H1 (cell line): ENCODE results near the gene DPEP1. TPM values are rescaled to one million over a fixed set of nuclear protein-coding genes. Genes with fewer than 3 reads are reported as not detected.

ENCODE experiments used
- CBX5 ChIP-seq: fragments of 300-800, 300-1000 bp; sonication (generic); IDR thresholded peaks from 2 replicates; pipeline ENCODE4 v1.7.1; 2016; ENCODE audit warnings: antibody characterized with exemption, low read length, low read depth
- CHD7 ChIP-seq: fragments of 300-600 bp; sonication (generic); IDR thresholded peaks from 2 replicates; pipeline ENCODE4 v1.7.1; 2012; ENCODE audit warnings: low read length, moderate library complexity, mild to moderate bottlenecking, inconsistent platforms; ENCODE audit not compliant: insufficient replicate concordance
- EZH2 ChIP-seq: fragments of 200-600 bp; sonication (generic); IDR thresholded peaks from 2 replicates; pipeline ENCODE4 v1.7.1; 2012; ENCODE audit warnings: low read depth, mild to moderate bottlenecking, moderate library complexity, low read length, inconsistent platforms; ENCODE audit not compliant: severe bottlenecking
- GABPA ChIP-seq: IDR thresholded peaks from 2 replicates; pipeline ENCODE4 v1.6.1; 2011; ENCODE audit warnings: mild to moderate bottlenecking, low read length, moderate library complexity, borderline replicate concordance; ENCODE audit not compliant: insufficient read depth
- POLR2A ChIP-seq, 2 experiments: IDR thresholded peaks; 1 replicate in 1 of 2; 2 replicates in 1 of 2; pipeline ENCODE4 v1.6.1; 2011; ENCODE audit warnings: low read depth in 2 of 2, low read length in 2 of 2, mild to moderate bottlenecking in 2 of 2; ENCODE audit errors: control extremely low read depth in 1 of 2
- RBBP5 ChIP-seq: IDR thresholded peaks from 2 replicates; pipeline ENCODE4 v1.7.1; 2012; ENCODE audit warnings: low read depth, mild to moderate bottlenecking, inconsistent platforms, low read length, moderate library complexity, borderline replicate concordance
- RXRA ChIP-seq: IDR thresholded peaks from 2 replicates; pipeline ENCODE4 v1.6.1; 2011; ENCODE audit warnings: low read depth, mild to moderate bottlenecking, low read length, moderate library complexity; ENCODE audit not compliant: insufficient read depth
- TAF1 ChIP-seq: IDR thresholded peaks from 2 replicates; pipeline ENCODE4 v1.6.1; 2011; ENCODE audit warnings: mild to moderate bottlenecking, low read depth, low read length
- TEAD4 ChIP-seq: IDR thresholded peaks from 2 replicates; pipeline ENCODE4 v1.6.1; 2012; ENCODE audit warnings: low read depth, low read length, inconsistent platforms, mixed read lengths
- polyA plus RNA-seq, 7 experiments: library from polyadenylated mRNA; depleted of rRNA in 3 of 7; stranded (reverse) in 5 of 7; unstranded in 2 of 7; fragments of >200 nt in 5 of 7; fragments of 200-250 nt in 2 of 7; gene quantifications; 1 replicate in 5 of 7; 2 replicates in 1 of 7; 4 replicates in 1 of 7; pipeline versions ENCODE4 v1.2.1 to v1.2.3, GENCODE V29; 2011 to 2013; ENCODE audit warnings: missing spikeins in 2 of 7, mixed read lengths in 2 of 7
- total RNA-seq: library from RNA; stranded (reverse); fragmentation: NEBNext Ultra II Directional; extraction: Animal tissue kit (Norgen Biotek cat#: 25700); gene quantifications from 2 replicates; pipeline ENCODE4 v1.2.1, GENCODE V29; 2021

Gene DPEP1
- total and polyA plus RNA-seq, 2 of the 8 experiments (the other 6 are each of a cell fraction or from before 2014, with no cell fraction given) = 2.8 to 3.1 TPM

DNA sequence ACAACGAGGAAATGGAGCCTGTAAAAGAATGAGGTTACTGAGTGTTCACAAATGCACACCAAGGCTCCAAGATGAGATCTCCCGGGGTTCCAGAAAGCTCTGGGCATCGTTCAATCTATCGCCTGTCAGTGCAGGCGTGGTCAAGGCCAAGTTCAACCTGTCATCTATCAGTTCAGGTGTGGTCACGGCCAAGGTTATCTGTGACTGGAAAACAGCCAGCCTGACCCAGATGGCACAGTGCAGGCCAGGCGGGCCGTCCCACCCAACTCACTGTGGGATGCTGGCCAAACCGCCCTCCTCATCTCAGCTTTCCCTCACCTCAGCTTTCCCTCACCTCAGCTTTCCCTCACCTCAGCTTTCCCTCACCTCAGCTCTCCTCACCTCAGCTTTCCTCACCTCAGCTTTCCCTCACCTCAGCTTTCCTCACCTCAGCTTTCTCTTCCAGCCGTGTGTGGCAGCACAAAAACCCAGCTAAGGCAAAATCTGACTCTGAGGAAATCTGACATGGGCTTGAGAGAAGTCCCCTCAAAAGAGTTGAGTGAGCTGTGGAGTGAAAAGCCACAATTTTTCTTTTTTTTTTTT lies 41.7 kb downstream of the DPEP1 start (continued):
- TF ChIP-seq CHD7 (no peak), TEAD4 (no peak), CBX5 (no peak), RBBP5 (no peak), POLR2A (IDR thresholded peaks at IDR 0.05; ENCODE audit: control extremely low read depth in 1 of 2, low read depth in 2 of 2, low read length in 2 of 2) (no peak), GABPA (no peak), EZH2 (no peak), TAF1 (no peak), RXRA (no peak)
